ENCODE measurements around the gene CD55.

Gene CD55

GRCh38 chr1:207321079-207321789, at the start of gene CD55:
TSS of gene CD55 (plus strand) at chr1:207321678. CDS start at chr1:207321766, 88 bp downstream.
- H3K4me2 ChIP-seq (ENCODE audit: low read depth, low read length), result peak within 1 kb of the TSS; percentile 74
- H3K36me3 ChIP-seq (replicated peaks; ENCODE audit: insufficient read depth, low read length), result no peaks in the 10 kb centered on the region; the same call in 1 of the 2 replicates
- H3K9me2 ChIP-seq (replicated peaks; ENCODE audit: insufficient read depth, low read length), result no peaks in the 10 kb centered on the region
- DNase-seq, result peak; percentile 98
- no peaks in the 10 kb centered on the region for H3K79me2 ChIP-seq (ENCODE audit: low read length)
- peak within 1 kb of the TSS; percentile 79 for H3K27ac ChIP-seq (ENCODE audit: low read length)
- H4K20me1 ChIP-seq (ENCODE audit: insufficient read depth, low read length), result no peaks in the 10 kb centered on the region
- H3F3A ChIP-seq (ENCODE audit: insufficient read depth, low read length), result peaks cover 6% of the 10 kb centered on the region; the same call in 1 of the 2 replicates
- peaks cover 6% of the 10 kb centered on the region; the same call in 1 of the 2 replicates for H3K4me1 ChIP-seq (ENCODE audit: low read length)
- no peak for TF ChIP-seq EZH2 (optimal IDR thresholded peaks at IDR 0.05; ENCODE audit: low read depth, low read length)
- TF ChIP-seq CTCF (IDR thresholded peaks at IDR 0.05; ENCODE audit: low read length), result peak; percentile 64
- no peak for TF ChIP-seq EZH2phosphoT487 (IDR thresholded peaks at IDR 0.05; ENCODE audit: low read length)
- peak within 1 kb of the TSS; percentile 83 for H3K4me3 ChIP-seq (ENCODE audit: low read length)
- no peaks in the 10 kb centered on the region for H3K27me3 ChIP-seq (replicated peaks; ENCODE audit: insufficient read depth, low read length)
- peak within 1 kb of the TSS; percentile 86 for H3K9ac ChIP-seq (ENCODE audit: low read length)
- peak within 1 kb of the TSS; percentile 70 for H2AFZ ChIP-seq (ENCODE audit: low read length)
- H3K9me3 ChIP-seq (replicated peaks; ENCODE audit: insufficient read depth, low read length), result no peaks in the 10 kb centered on the region

DNA sequence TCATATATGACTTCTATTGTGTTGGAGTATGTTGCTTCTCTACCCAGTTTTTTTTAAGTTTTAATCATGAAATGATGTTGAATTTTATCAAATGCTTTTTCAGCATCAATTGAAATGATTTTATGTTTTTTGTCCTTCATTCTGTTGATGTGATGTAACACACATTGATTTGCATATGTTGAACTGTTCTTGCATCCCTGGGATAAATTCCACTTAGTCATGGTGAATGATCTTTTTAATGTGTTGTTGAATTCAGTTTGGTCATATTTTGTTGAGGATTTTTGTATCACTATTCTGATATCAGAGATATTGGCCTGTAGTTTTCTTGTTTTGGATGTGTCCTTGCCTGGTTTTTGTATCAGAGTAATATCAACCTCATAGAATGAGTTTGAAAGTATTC, 46.6 kb upstream of the CD55 start:
- H3K4me2 ChIP-seq (ENCODE audit: low read depth, low read length), result no peak overlapping the region
- no peak overlapping the region for H3K4me3 ChIP-seq (ENCODE audit: low read length)
- no peak for DNase-seq
- no peak overlapping the region for H3K27ac ChIP-seq (ENCODE audit: low read length)
- no peaks in the 10 kb centered on the region for H3F3A ChIP-seq (ENCODE audit: insufficient read depth, low read length)
- no peak overlapping the region for H2AFZ ChIP-seq (ENCODE audit: low read length)
- no peak overlapping the region for H3K9ac ChIP-seq (ENCODE audit: low read length)
- no peaks in the 10 kb centered on the region for H3K79me2 ChIP-seq (ENCODE audit: low read length)
- H3K36me3 ChIP-seq (replicated peaks; ENCODE audit: insufficient read depth, low read length), result no peaks in the 10 kb centered on the region
- no peak for TF ChIP-seq CTCF (IDR thresholded peaks at IDR 0.05; ENCODE audit: low read length)
- no peak for TF ChIP-seq EZH2 (optimal IDR thresholded peaks at IDR 0.05; ENCODE audit: low read depth, low read length)
- no peak for TF ChIP-seq EZH2phosphoT487 (IDR thresholded peaks at IDR 0.05; ENCODE audit: low read length)
- no peaks in the 10 kb centered on the region for H3K4me1 ChIP-seq (ENCODE audit: low read length)
- 0 out of 2 replicates have a peak, but pooled peaks cover 4% of the 10 kb centered on the region for H3K9me3 ChIP-seq (replicated peaks; ENCODE audit: insufficient read depth, low read length)
- H3K9me2 ChIP-seq (replicated peaks; ENCODE audit: insufficient read depth, low read length), result no peaks in the 10 kb centered on the region
- no peaks in the 10 kb centered on the region for H3K27me3 ChIP-seq (replicated peaks; ENCODE audit: insufficient read depth, low read length)
- H4K20me1 ChIP-seq (ENCODE audit: insufficient read depth, low read length), result no peaks in the 10 kb centered on the region

GRCh38 chr1:207276465-207276864, 45.0 kb upstream of the CD55 start:
- Histone ChIP-seq H3K27ac (ENCODE audit: low read length) (no peak overlapping the region), H3F3A (ENCODE audit: insufficient read depth, low read length) (no peaks in the 10 kb centered on the region), H3K9me2 (replicated peaks; ENCODE audit: insufficient read depth, low read length) (no peaks in the 10 kb centered on the region), H3K27me3 (replicated peaks; ENCODE audit: insufficient read depth, low read length) (no peaks in the 10 kb centered on the region), H3K9ac (ENCODE audit: low read length) (no peak overlapping the region), H3K79me2 (ENCODE audit: low read length) (no peaks in the 10 kb centered on the region), H2AFZ (ENCODE audit: low read length) (no peak overlapping the region), H4K20me1 (ENCODE audit: insufficient read depth, low read length) (no peaks in the 10 kb centered on the region), H3K9me3 (replicated peaks; ENCODE audit: insufficient read depth, low read length) (0 out of 2 replicates have a peak, but pooled peaks cover 4% of the 10 kb centered on the region), H3K4me2 (ENCODE audit: low read depth, low read length) (no peak overlapping the region), H3K4me3 (ENCODE audit: low read length) (no peak overlapping the region), H3K4me1 (ENCODE audit: low read length) (no peaks in the 10 kb centered on the region), H3K36me3 (replicated peaks; ENCODE audit: insufficient read depth, low read length) (no peaks in the 10 kb centered on the region)
- TF ChIP-seq EZH2phosphoT487 (IDR thresholded peaks at IDR 0.05; ENCODE audit: low read length), result no peak
- no peak for TF ChIP-seq CTCF (IDR thresholded peaks at IDR 0.05; ENCODE audit: low read length)
- TF ChIP-seq EZH2 (optimal IDR thresholded peaks at IDR 0.05; ENCODE audit: low read depth, low read length), result no peak
- DNase-seq, result no peak
